C4-2B (cell line): Measurements from ENCODE around the gene DIP2B.
"Not testable (repeated sequence)": the region's sequence is repeated elsewhere in the genome, so short reads cannot be mapped to it uniquely, and the experiment has no call there.

ENCODE experiments used
- H3K27ac ChIP-seq: fragments of 450-650 bp; 2 replicates; pipeline ENCODE4 v1.5.1; 2017
- ZFX ChIP-seq: fragments of 450-650 bp; IDR thresholded peaks from 2 replicates; pipeline ENCODE4 v1.6.1; 2017
- TF ChIP-seq, protein P1 (sequence below): fragments of 450-650 bp; conservative IDR thresholded peaks from 2 replicates; pipeline ENCODE4 v1.5.1; 2017; ENCODE audit warnings: mild to moderate bottlenecking

Gene DIP2B

DNA sequence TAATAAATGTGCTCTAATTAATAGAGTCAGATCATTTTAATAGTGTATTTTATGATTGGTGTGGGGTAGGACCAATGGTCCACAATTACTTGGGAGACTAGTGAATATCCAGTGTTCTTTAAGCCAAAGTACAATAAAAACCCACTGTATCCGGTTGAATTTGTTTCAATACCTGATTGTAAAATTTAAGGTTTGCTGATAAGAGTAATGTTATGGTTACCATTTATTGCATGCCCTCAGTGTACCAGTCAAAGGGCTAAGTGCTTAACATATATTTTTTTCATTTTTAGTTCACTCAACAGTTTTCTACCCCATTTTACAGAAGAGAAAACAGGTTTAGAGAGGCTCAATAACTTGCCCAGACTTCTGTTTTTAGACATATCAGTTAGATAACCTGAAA, 161.2 kb downstream of the DIP2B start:
- H3K27ac ChIP-seq = no peak overlapping the region
- TF ChIP-seq, protein P1, sequence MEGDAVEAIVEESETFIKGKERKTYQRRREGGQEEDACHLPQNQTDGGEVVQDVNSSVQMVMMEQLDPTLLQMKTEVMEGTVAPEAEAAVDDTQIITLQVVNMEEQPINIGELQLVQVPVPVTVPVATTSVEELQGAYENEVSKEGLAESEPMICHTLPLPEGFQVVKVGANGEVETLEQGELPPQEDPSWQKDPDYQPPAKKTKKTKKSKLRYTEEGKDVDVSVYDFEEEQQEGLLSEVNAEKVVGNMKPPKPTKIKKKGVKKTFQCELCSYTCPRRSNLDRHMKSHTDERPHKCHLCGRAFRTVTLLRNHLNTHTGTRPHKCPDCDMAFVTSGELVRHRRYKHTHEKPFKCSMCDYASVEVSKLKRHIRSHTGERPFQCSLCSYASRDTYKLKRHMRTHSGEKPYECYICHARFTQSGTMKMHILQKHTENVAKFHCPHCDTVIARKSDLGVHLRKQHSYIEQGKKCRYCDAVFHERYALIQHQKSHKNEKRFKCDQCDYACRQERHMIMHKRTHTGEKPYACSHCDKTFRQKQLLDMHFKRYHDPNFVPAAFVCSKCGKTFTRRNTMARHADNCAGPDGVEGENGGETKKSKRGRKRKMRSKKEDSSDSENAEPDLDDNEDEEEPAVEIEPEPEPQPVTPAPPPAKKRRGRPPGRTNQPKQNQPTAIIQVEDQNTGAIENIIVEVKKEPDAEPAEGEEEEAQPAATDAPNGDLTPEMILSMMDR = no peak
- TF ChIP-seq ZFX = no peak

DNA sequence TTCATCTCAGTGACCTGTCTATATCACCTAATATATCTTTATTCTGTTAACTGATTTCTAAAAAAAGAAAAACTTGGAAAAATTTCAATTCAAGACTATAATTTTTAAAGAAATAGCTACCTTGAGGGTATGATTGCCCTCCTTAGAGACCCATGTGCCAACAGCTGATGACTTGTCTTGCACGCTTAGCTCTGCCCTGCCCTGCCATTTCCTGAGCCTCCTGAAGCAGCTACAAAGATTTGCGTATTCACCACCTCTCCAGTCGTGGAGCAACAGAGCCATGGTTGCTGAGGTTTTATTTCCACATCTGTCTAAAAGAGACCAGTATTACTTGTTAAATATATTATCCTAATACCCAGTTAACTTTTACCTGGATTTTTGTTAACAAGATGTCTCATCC, 167.4 kb downstream of the DIP2B start:
- H3K27ac ChIP-seq = no peak overlapping the region
- no peak for TF ChIP-seq ZFX
- TF ChIP-seq, protein P1 = no peak

DNA sequence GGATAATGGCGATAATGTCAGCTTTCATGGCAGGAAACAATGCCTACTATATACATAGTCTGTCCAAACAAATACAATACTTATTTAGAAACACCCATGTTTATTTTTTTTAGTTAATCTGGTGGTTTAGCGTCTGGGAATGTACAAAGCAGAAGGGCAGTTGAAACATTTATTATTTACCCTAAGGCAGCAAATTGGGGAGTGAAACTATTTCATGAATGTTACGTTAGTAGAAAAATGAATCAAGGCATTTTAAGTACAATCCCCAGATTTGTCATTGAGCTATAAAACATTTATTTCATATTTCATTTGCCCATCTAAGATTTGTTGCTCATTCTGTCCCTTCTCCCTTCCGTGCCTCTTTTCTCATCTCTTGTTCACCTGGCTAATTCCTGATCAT, 172.0 kb downstream of the DIP2B start:
- H3K27ac ChIP-seq = no peak overlapping the region
- TF ChIP-seq ZFX = no peak
- TF ChIP-seq, protein P1 = no peak

DNA sequence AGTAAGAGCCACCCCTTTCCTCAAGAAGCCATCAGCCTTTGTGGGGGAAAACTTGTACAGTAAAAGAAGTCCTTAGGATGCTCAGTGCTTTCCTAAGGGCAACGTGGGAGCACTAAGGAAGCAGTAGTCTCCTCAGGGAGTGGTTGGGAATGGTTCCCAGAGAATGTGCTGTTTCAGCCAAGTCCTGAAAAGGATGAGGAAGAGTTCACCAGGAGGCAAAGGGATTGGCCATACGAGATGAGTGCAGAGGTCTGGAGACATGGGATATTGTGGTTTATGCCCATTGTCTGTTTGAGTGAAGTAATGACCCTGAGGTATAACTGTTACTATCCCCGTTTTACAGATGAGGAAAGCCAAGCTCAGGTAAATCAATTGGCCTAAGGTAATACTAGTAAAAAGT, 173.1 kb downstream of the DIP2B start:
- H3K27ac ChIP-seq = no peak overlapping the region
- TF ChIP-seq, protein P1 = no peak
- no peak for TF ChIP-seq ZFX

DNA sequence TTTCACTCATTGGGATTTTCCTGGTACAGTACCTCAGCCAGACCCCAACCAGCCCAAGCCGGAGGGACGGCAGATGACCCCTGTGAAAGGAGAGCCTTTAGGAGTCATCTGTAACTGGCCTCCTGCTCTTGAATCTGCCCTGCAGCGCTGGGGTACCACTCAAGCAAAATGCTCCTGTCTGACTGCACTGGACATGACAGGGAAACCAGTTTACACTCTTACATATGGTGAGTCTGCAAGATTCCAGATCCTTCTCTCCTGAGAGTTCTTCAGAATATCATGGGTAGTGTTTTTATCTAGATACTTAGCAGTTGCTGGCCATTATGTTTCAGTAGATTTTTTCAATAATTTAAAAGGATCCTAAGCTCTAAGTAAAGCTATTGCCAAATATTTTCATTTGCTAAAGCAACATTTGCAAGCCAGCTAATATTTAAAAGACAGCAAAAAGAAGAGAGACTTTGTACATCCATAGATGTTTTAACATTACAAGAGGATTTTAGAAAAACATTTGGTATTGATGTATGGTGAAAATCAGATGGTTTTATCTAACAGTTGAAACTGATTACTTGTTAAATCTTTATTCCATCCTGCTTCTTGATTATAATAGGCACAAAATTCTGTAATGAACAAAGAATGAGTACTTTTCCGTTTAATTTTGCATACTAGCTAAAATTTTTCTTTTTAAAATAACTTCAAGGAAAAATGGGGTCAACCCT, 174.0 kb downstream of the DIP2B start:
- TF ChIP-seq ZFX = no peak
- TF ChIP-seq, protein P1 = no peak
- H3K27ac ChIP-seq = no peak overlapping the region

DNA sequence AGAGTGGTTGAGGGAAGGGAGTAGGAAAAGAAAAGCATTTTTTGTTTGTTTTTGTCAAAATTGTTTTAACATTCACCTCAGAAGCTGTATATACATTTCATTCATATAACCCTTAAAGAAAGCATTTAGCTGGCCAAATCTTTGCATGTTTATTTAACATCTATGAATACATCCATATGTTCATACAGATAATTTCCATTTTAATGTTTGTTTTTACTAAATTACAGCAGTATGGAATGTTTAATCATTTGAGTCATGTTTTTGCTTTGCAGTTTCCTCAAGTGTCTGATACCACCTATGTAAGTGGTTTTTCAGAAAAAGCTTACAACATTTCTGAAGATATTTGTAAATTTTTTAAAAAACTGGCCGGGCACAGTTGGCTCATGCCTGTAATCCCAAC, 174.8 kb downstream of the DIP2B start:
- no peak overlapping the region for H3K27ac ChIP-seq
- TF ChIP-seq, protein P1 = no peak
- TF ChIP-seq ZFX = no peak

DNA sequence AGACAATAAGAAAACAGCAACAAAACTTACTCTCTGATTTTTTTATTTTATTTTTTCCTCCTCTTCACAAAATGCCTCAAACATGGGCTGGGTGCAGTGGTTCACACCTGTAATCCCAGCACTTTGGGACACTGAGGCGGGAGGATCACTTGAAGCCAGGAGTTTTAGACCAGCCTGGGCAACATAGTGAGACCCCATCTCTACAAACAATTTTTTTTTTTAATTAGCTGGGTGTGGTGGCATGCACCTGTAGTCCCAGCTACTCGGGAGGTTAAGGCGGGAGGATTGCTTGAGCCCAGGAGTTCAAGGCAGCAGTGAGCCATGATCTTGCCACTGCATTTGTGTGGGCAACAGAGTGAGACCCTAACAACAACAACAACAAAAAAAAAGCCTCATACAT, 176.3 kb downstream of the DIP2B start:
- H3K27ac ChIP-seq = not testable (repeated sequence)

DNA sequence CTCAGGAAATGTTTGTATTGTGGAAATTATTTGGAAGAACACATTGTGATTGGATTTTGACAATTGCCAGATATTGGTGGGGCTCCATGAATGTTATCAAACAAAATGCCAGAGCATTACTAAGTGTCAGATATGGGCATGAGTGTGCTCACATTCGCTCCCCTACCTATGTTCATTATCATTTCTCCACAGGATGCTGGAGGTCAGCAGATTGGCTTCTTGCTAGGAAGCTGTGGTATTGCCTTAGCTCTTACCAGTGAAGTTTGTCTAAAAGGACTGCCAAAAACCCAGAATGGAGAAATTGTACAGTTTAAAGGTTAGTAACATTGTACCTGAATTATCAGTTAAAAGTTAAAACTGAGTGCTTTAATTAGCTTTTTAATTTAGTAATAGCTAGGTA, 180.9 kb downstream of the DIP2B start:
- no peak overlapping the region for H3K27ac ChIP-seq
- TF ChIP-seq, protein P1 = no peak
- no peak for TF ChIP-seq ZFX
